ENCODE measurements around the gene RIC1.

DNA sequence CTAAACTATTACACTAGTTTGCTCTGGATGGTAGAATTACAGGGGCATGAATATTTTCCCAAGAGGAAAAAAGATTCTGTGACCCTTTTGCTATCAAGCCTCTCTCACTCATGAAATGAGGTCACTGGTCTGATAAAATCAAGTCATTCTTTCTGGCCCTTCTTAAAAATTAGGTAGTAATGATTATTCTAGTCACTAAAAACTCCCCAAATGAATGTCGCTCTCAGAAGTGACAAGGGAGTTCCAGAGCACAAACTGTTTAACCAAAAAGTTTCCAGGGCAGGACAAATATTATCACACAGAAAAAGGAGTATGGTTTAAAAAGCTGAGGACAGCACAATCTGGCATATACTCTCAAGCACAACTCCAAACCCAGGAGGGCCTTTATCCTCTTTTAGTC lies 191.5 kb downstream of the RIC1 start:
- TF ChIP-seq, protein P1, sequence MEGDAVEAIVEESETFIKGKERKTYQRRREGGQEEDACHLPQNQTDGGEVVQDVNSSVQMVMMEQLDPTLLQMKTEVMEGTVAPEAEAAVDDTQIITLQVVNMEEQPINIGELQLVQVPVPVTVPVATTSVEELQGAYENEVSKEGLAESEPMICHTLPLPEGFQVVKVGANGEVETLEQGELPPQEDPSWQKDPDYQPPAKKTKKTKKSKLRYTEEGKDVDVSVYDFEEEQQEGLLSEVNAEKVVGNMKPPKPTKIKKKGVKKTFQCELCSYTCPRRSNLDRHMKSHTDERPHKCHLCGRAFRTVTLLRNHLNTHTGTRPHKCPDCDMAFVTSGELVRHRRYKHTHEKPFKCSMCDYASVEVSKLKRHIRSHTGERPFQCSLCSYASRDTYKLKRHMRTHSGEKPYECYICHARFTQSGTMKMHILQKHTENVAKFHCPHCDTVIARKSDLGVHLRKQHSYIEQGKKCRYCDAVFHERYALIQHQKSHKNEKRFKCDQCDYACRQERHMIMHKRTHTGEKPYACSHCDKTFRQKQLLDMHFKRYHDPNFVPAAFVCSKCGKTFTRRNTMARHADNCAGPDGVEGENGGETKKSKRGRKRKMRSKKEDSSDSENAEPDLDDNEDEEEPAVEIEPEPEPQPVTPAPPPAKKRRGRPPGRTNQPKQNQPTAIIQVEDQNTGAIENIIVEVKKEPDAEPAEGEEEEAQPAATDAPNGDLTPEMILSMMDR (conservative IDR thresholded peaks at IDR 0.05): no peak
- no peak for TF ChIP-seq EZH2 (IDR thresholded peaks at IDR 0.05; ENCODE audit: low read depth)
